ENCODE measurements around the gene RAB40B. TPM values are rescaled to one million over a fixed set of nuclear protein-coding genes. Genes with fewer than 3 reads are reported as not detected.

The RAB40B gene
- polyA plus RNA-seq, 1 donor (not counting 4 experiments of a cell fraction or from before 2014, with no cell fraction given), result 10.6 TPM

GRCh38 chr17:82691714-82692113 lies 6.8 kb downstream of the RAB40B start:
- dilution Hi-C loops (cut with MboI; ENCODE audit: extremely low pct_ligation_motif_present, low sequenced_read_pairs), result no loop called here
- Histone ChIP-seq H3K36me3 (ENCODE audit: control insufficient read depth in 2 of 2, extremely low read depth in 1 of 2, insufficient read depth in 2 of 2, low read length in 2 of 2) (peaks cover 0 to 5% of the 10 kb centered on the region in 2 experiments), H3K27me3 (ENCODE audit: control insufficient read depth, extremely low read depth, insufficient read depth, low read length) (no peaks in the 10 kb centered on the region), H3K79me2 (ENCODE audit: control insufficient read depth, insufficient read depth, low read length) (peaks cover under 1% of the 10 kb centered on the region), H3K27ac (ENCODE audit: control insufficient read depth, insufficient read depth, low read length) (no peak overlapping the region), H3K9ac (ENCODE audit: control insufficient read depth, extremely low read depth, insufficient read depth, low read length) (no peak overlapping the region), H3K9me3 (ENCODE audit: control insufficient read depth, low read depth, low read length) (peaks cover 3% of the 10 kb centered on the region), H2AFZ (ENCODE audit: control insufficient read depth, low read length) (no peak overlapping the region), H3K4me1 (ENCODE audit: control insufficient read depth, extremely low read depth, insufficient read depth, low read length) (peaks cover 10% of the 10 kb centered on the region), H4K20me1 (ENCODE audit: control insufficient read depth, extremely low read depth, insufficient read depth, low read length) (no peaks in the 10 kb centered on the region), H3K4me2 (ENCODE audit: control insufficient read depth, extremely low read depth, insufficient read depth, low read depth, low read length) (no peak overlapping the region), H3K9me1 (ENCODE audit: control insufficient read depth, extremely low read depth, insufficient read depth, low read length) (no peaks in the 10 kb centered on the region), H3K4me3 (ENCODE audit: control insufficient read depth in 2 of 3, extremely low read depth in 1 of 3, insufficient read depth in 2 of 3, low read depth in 1 of 3, low read length in 3 of 3) (no peak overlapping the region)
- DNase-seq (ENCODE audit: low read depth, low spot score) (no peak), FAIRE-seq (no peak)
- TF ChIP-seq, protein P1, sequence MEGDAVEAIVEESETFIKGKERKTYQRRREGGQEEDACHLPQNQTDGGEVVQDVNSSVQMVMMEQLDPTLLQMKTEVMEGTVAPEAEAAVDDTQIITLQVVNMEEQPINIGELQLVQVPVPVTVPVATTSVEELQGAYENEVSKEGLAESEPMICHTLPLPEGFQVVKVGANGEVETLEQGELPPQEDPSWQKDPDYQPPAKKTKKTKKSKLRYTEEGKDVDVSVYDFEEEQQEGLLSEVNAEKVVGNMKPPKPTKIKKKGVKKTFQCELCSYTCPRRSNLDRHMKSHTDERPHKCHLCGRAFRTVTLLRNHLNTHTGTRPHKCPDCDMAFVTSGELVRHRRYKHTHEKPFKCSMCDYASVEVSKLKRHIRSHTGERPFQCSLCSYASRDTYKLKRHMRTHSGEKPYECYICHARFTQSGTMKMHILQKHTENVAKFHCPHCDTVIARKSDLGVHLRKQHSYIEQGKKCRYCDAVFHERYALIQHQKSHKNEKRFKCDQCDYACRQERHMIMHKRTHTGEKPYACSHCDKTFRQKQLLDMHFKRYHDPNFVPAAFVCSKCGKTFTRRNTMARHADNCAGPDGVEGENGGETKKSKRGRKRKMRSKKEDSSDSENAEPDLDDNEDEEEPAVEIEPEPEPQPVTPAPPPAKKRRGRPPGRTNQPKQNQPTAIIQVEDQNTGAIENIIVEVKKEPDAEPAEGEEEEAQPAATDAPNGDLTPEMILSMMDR (optimal IDR thresholded peaks at IDR 0.05 in 1 of 3, IDR thresholded peaks at IDR 0.05 in 1 of 3, conservative IDR thresholded peaks at IDR 0.05 in 1 of 3; ENCODE audit: extremely low read depth in 1 of 3, insufficient read depth in 2 of 3, low read length in 3 of 3), result no peak
- TF ChIP-seq EZH2 (IDR thresholded peaks at IDR 0.05; ENCODE audit: low read length), result no peak

DNA sequence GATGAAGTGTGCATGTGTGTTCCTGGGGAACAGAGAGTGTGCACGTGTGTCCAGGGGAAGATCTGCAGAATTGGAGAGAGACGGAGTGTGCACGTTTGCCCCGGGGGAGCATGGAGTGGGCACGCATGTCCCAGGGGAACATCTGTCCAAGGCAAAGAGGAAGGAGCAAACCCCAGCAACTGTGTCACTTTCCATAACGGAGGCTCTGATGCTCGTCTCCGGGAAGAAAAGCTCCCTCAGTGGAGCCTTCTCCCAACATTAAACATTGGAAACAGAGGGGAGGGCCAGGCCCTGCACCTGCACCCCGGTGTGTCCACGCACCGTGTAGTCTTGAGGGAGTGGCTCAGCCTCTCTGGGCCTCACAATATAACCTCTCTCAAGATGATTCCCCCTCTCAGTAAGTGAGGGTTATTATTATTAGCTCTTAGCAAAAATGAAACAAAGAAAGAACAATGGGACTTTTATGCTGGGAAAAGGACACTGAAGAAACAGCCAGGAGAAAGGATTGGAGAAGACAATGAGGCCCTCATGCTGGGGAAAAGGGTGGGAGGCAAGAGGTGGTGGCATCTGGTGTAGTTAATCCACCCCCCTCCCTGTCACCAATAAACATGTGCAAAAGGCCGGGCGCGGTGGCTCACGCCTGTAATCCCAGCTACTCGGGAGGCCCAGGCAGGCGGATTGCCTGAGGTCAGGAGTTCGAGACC lies 7.6 kb downstream of the RAB40B start:
- TF ChIP-seq, protein P1 (optimal IDR thresholded peaks at IDR 0.05 in 1 of 3, IDR thresholded peaks at IDR 0.05 in 1 of 3, conservative IDR thresholded peaks at IDR 0.05 in 1 of 3; ENCODE audit: extremely low read depth in 1 of 3, insufficient read depth in 2 of 3, low read length in 3 of 3), result no peak
- TF ChIP-seq EZH2 (IDR thresholded peaks at IDR 0.05; ENCODE audit: low read length), result no peak
- Histone ChIP-seq H3K9me3 (ENCODE audit: control insufficient read depth, low read depth, low read length) (peaks cover 3% of the 10 kb centered on the region), H3K9ac (ENCODE audit: control insufficient read depth, extremely low read depth, insufficient read depth, low read length) (no peak overlapping the region), H3K4me1 (ENCODE audit: control insufficient read depth, extremely low read depth, insufficient read depth, low read length) (peaks cover 11% of the 10 kb centered on the region), H3K79me2 (ENCODE audit: control insufficient read depth, insufficient read depth, low read length) (peaks cover 2% of the 10 kb centered on the region), H3K36me3 (ENCODE audit: control insufficient read depth in 2 of 2, extremely low read depth in 1 of 2, insufficient read depth in 2 of 2, low read length in 2 of 2) (peaks cover 0 to 5% of the 10 kb centered on the region in 2 experiments), H4K20me1 (ENCODE audit: control insufficient read depth, extremely low read depth, insufficient read depth, low read length) (no peaks in the 10 kb centered on the region), H3K27ac (ENCODE audit: control insufficient read depth, insufficient read depth, low read length) (no peak overlapping the region), H3K4me2 (ENCODE audit: control insufficient read depth, extremely low read depth, insufficient read depth, low read depth, low read length) (no peak overlapping the region), H2AFZ (ENCODE audit: control insufficient read depth, low read length) (no peak overlapping the region), H3K9me1 (ENCODE audit: control insufficient read depth, extremely low read depth, insufficient read depth, low read length) (no peaks in the 10 kb centered on the region), H3K27me3 (ENCODE audit: control insufficient read depth, extremely low read depth, insufficient read depth, low read length) (no peaks in the 10 kb centered on the region), H3K4me3 (ENCODE audit: control insufficient read depth in 2 of 3, extremely low read depth in 1 of 3, insufficient read depth in 2 of 3, low read depth in 1 of 3, low read length in 3 of 3) (no peak overlapping the region)
- FAIRE-seq (no peak), DNase-seq (ENCODE audit: low read depth, low spot score) (no peak)
- dilution Hi-C loops (cut with MboI; ENCODE audit: extremely low pct_ligation_motif_present, low sequenced_read_pairs), result no loop called here
